Measurements from ENCODE around the gene S100A6.
"Not testable (repeated sequence)": the region's sequence is repeated elsewhere in the genome, so short reads cannot be mapped to it uniquely, and the experiment has no call there.

S100A6 gene

GRCh38 chr1:153526132-153526543 is 9.7 kb downstream of the S100A6 start:
- DNase-seq: no peak

- DNase-seq: no peak
These were observed 10.6 kb downstream of the S100A6 start for GRCh38 chr1:153525088-153525728.

DNA sequence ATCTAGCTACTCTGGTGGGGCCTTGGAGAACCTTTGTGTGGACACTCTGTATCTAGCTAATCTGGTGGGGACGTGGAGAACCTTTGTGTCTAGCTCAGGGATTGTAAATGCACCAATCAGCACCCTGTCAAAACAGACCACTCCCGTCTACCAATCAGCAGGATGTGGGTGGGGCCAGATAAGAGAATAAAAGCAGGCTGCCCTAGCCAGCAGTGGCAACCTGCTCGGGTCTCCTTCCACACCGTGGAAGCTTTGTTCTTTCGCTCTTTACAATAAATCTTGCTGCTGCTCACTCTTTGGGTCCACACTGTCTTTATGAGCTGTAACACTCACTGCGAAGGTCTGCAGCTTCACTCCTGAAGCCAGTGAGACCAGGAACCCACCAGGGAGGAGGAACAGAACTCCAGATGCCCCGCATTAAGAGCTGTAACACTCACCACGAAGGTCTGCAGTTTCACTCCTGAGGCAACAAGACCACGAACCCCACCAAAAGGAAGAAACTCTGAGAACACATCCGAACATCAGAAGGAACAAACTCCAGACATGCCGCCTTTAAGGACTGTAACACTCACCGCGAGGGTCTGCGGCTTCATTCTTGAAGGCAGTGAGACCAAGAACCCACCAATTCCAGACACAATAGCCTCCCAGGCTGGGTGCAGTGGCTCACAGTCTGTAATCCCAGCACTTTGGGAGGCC is 13.3 kb downstream of the S100A6 start:
- DNase-seq: not testable (repeated sequence)

GRCh38 chr1:153521808-153522207 is 14.0 kb downstream of the S100A6 start:
- DNase-seq: not testable (repeated sequence)

- no peak for DNase-seq
These were observed 14.8 kb downstream of the S100A6 start for GRCh38 chr1:153520818-153521476.

- DNase-seq: not testable (repeated sequence)
These were observed 15.6 kb downstream of the S100A6 start for GRCh38 chr1:153520137-153520691.

GRCh38 chr1:153519242-153519641 is 16.5 kb downstream of the S100A6 start:
- DNase-seq: no peak

DNA sequence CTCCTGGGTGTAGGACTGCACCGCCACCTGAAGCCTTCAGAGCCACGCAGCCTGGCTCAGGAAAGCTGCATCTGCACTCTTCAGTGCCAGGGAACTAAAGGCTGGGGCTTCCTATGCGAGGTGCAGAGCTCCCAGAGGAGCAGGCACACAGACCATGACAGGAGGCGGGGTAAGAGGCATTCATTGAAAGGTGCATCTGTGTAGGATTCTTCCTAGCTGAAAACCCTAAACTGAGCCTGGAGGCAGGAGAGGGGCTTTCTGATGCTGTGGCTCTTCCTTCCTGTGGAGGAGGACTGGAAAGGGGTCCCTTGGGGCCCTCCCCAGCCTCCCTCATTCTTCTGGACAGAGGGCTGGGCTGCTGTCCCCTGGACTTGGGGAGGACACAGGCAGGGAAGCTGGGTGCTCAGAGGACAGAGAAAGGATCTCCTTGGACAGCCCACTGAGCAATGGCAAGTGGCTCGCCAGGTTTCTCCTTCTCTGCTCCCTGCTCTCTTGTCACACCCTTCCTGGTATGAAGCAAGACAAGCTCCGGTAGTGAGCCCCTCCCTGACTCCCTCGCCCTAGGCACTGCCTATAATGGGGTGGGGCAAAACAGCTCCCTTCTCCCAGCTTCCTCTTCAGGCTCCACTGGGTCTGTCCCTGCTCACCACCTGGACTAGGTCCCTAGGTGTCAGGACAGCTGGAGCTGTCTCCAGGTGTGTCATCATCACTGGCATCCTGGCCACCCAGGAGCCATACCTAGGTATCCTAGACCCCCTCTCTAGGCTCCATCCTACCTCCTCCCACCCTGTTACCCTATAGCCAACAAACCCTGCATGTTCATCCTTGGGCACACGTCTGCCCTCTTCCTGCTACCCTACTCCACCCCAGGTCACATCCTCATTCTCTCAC is 20.0 kb downstream of the S100A6 start:
- no peak for DNase-seq

DNA sequence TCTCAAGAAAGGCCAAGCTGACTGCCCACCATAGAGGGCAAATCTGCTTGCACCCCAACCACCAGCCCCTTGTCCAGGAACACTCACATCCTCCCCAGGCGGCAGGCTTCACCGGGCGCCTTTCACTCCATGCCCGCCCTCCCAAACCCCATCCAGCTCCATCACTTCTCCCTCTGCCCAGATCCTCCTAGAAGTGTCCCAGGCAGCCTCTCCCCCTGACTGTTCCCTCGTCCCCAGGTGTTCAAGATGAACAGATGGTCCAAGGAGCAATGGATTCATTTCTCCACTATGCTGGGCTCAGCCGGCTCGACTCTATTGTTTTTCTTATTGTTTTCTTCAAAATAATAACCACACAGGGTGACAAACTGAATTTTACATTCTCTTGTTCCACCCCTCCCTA is 22.1 kb downstream of the S100A6 start:
- no peak for DNase-seq

DNA sequence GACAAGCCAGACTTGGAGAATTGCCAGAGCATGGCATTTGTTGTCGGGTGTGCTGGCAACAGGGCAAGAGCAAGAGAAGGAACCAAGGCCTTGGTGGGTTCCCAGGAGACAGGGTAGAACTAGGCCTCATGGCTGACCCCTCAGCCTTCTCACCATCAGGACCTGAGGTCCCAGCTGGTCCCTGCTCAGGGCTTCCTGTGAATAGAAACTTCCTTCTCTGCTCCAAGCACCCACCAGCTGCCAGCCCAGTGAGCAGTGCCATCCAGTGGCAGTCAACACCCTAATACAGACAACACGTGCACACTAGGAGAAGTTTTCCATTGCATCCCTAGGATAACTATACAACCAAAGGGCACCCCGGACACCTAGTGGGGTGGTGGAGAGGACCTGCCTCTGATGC is 22.8 kb downstream of the S100A6 start:
- no peak for DNase-seq

DNA sequence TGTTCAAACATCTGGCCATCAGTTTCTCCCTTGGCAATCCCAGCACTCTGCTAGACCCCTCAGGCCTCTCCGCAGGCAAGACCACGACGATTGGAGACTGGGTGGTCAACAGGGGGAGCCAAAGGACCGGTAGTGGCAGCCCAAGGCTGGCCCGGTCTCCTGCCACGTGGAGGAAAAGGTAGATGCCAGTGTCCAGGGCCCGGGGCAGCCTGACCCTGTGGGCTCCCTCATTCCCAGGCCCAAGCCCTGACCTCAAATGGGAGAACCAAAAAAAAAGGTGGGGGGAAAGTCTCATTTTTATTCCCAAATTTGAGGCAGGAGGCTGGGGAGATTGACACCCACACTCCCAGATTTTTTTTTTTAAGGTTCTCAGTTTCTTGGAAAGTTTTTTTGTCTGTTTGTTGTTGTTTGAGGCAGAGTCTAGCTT is 24.8 kb downstream of the S100A6 start:
- DNase-seq: peak; percentile 68

DNA sequence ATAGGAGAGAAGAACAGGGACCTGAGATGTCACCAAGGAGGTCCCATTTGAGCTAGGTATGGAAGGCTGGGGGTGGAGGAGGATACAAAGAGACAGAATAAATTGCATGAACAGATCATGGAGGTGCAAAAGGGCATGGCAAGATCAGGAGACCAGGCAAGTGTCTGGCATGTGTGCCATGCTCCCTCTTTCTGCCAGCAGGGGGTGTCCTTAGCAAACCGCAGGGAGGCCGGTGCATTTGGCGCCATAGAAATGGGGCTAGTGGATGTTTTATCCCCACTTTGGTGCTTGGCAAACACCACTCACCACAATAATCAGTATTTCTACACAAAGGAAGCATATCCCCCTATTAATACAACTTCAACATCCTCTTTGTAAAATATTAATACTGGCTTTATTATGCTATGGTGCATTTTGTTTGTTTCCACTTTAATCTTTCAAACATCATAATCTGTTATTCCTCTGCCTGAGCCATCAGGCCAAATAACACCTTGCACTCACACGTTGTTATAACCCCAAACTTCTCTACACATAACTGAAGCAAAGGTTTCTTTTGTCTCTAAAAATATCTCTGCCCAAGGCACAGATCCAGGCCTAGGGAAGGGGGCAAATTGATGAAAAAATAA is 25.9 kb downstream of the S100A6 start:
- no peak for DNase-seq

DNA sequence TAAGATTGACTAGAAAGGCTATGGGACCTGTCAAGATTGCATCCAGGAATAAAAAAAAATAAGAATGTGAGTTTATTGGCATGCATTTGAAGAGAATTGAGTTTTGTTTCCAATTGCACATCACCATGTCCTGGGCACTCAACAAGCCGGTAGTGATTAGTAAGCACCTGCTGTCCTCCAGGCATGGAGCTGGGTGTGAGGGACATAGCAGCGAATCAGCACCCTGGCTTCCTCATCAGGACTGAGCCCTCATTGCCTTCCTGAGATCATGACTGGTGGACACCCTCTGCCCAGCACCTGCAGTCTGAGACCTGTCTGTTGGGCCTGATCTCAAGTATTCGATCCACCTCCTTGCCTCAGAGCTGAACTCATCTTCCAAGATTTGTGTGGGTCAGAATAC is 26.8 kb downstream of the S100A6 start:
- no peak for DNase-seq

- DNase-seq: no peak
These were observed 27.7 kb downstream of the S100A6 start for GRCh38 chr1:153507926-153508583.

DNA sequence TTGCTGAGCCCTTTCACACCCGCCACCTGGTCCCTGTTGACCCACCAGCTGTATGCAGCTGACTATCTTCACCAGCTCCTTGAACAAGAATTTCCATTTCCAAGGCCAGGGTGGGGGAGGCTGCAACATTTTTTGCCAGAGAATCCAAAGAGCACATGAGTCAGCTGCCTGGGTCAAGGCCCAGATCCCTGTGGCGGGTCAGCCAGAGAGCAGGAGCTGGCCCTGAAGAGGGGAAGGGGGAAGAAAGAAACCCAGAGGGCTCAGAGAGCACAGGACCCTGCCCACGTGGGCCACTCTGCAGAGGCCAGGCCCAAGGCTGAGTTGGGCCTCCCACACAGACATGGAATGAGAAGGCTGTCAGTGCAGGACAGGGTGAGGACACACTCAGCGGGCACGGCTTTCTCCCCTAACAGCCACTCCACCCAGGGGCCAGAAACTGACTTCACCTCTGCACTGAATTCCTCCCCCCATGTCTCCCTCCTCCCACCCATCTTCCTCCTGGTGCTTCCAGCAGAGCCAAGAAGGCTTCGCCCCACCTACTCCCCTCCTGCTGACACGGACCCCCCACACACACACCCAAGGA is 28.9 kb downstream of the S100A6 start:
- no peak for DNase-seq

DNA sequence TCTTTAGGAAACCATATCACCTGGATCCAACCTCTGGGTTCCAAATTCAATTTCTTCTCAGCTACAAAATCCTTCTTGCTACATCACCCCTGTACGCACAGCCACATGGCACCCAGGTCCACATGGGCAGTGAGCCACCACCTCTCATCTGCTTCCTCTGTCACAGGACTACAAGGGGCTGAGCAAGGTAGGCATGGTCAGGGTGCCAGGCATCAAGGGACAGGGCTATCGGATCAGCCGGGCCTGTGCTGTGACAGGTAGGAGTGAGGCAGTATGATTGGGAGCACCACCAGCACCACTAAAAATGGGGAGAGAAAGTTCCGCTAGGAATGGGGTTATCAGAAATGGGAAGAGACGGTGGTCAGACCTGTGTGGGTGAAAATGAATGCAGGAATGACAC is 29.4 kb downstream of the S100A6 start:
- no peak for DNase-seq

- no peak for DNase-seq
These were observed 30.2 kb downstream of the S100A6 start for GRCh38 chr1:153505576-153505975.

- DNase-seq: no peak
These were observed 32.0 kb downstream of the S100A6 start for GRCh38 chr1:153503766-153504165.

GRCh38 chr1:153498746-153499145 is 37.0 kb downstream of the S100A6 start:
- no peak for DNase-seq

DNA sequence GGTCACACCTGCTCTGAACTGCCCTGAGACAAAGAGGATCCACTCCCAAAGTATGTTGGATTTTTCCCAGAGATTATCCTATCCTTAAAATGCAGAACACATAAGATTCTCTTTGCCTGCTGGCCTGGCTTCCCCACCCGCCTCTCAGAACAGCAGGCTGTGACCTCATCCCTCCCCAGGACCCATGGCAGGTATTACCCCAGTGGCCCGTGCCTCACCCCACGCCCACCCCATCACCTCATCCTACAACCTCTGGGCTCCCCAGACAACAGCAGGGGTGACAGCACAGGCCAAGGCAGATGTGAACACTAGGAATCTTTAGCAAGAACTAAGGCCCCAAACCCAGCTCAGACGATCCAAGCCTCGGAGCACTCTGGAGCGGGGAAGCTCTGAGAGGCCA is 40.3 kb downstream of the S100A6 start:
- DNase-seq: no peak

- DNase-seq: peak; percentile 46
These were observed 40.7 kb downstream of the S100A6 start for GRCh38 chr1:153494976-153495535.

Measured in NCI-H774 (cell line).